GM12801 (cell line): ENCODE data around the gene BAIAP2L1.

Experiments
- TF ChIP-seq, protein P1 (sequence below): IDR thresholded peaks from one replicate; pipeline ENCODE4 v1.5.1; 2011; ENCODE audit warnings: control low read depth; ENCODE audit not compliant: insufficient read length; ENCODE audit errors: extremely low read depth

Gene BAIAP2L1

DNA sequence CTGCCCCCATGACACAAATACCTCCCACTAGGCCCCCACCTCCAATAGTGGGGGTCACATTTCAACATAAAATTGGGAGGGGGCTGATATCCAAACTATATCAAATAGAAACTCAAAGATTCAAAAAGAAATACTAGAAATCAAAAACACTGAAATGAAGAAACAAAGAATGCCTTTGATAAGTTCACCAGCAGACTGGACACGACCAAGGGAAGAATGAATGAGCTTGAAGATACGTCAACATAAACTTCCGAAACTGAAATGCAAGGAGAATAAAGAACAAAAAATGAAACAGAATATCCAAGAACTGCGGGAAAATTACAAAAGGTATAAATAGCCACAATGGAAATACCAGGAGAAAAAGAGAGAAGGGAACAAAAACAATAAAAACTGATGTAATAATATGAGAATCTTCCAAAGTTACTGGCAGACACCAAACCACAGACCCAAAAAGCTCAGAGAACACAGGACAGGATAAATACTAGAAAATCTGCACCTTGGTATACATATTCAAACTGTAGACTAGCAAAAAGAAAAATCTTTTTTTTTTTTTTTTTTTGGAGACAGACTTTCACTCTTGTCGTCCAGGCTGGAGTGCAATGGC lies 69.9 kb downstream of the BAIAP2L1 start:
- TF ChIP-seq, protein P1, sequence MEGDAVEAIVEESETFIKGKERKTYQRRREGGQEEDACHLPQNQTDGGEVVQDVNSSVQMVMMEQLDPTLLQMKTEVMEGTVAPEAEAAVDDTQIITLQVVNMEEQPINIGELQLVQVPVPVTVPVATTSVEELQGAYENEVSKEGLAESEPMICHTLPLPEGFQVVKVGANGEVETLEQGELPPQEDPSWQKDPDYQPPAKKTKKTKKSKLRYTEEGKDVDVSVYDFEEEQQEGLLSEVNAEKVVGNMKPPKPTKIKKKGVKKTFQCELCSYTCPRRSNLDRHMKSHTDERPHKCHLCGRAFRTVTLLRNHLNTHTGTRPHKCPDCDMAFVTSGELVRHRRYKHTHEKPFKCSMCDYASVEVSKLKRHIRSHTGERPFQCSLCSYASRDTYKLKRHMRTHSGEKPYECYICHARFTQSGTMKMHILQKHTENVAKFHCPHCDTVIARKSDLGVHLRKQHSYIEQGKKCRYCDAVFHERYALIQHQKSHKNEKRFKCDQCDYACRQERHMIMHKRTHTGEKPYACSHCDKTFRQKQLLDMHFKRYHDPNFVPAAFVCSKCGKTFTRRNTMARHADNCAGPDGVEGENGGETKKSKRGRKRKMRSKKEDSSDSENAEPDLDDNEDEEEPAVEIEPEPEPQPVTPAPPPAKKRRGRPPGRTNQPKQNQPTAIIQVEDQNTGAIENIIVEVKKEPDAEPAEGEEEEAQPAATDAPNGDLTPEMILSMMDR = no peak

DNA sequence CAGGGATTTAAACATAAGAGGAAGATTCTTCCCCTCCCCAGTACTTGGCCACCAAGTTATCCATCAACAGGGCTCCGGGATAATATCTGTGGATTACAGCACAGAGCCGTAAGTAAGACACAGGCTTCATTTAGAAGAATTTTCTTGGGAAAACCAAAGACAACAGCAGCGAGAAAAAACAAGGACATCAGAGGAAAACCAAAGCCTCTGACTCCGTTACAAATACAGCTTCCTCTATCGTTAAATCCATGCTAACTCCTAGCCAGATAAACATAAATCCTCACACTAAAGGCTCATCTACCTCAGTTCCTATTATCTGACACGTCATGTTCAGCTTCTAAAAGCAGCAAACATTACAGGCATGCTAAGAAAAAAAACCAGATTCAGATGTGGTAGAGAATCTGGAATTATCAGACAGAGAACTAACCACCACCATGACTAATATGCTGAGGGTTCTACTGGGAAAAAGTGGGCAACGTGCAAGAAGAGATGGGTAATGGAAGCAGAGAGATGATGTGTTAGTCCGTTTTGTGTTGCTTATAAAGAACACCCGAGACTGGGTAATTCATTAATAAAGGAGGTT lies 71.0 kb downstream of the BAIAP2L1 start:
- TF ChIP-seq, protein P1 = no peak

DNA sequence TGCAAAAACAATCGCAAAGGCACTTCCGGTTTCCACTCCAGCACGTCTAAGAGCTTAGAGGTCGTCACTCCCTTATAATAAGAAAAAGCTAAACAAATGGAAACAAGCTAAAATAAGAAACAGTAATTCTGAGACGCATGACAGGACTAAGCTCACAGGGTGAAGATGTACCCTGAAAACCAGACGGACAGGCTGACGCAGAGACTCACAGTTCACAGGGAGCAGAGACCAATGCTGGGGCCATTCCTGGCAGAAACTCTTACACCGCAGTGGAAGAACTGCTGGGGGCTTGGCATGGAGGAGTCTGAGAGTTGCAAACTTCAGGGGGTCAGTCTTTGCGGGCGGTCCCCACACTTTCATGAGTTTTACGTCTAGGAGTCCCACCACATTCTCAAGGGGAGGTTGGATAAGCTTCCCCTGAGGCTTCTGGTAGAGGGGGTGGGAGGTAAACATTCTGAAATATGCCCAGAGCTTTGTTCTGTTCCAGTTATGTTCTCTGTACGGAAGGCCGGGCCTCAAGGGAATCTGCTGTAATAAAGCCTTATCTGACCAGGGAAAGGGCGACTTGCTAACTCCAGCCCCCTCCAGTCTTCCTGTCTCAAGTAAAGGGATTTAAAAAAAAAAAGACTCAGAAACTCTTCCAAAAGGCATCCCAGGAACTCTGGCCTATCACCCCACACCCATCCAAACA lies 71.6 kb downstream of the BAIAP2L1 start:
- TF ChIP-seq, protein P1 = no peak

DNA sequence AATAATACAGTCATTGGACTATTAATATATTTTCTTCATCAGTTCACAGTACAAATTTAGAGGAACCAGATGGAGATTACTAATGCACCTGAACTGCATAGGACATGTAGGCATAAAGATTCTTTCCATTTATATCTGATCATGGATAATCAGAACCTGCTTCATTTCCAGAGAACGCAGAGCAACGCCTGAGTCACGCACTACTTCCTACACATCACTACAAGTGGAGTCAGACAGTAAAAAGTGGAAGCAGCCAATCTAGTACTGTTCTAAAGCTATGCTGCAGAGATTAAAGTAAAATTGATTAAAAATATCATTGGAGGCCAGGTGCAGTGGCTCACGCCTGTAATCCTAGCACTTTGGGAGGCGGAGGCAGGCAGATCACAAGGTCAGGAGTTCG lies 76.1 kb downstream of the BAIAP2L1 start:
- TF ChIP-seq, protein P1 = no peak

DNA sequence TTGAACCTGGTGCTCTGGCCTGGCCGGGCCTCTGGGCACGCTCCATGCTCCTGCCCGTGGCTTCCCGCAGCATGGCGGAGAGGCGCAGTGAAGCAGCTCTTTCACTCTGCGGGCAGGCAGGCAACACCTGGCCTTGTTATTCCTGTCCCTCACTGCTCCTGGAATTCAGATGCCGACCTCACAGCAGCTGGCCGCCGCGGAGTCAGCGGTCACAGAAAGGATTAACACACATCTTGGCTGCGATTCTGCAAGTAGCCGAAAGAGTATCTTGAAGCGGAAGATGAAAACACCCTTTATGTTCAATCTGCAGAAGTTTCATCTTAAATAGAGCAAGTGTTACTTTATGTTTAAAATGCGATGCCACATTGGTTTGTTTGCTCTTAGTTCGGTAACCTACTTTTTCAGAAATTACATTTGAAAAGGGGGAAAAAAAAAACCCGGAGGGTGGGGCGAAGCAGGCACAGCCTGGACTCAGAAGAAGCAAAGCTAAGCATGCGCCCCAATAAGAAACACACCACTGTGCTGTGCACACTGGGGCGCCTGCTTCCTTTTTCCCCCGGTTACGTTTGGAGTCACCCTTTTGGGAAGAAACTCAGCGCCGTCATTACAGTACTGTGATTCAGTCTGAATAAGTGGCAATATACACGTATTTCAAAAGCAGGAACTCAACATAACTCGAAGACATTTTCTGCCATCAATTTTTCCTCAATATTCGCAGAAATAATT lies 77.1 kb downstream of the BAIAP2L1 start:
- TF ChIP-seq, protein P1 = no peak

DNA sequence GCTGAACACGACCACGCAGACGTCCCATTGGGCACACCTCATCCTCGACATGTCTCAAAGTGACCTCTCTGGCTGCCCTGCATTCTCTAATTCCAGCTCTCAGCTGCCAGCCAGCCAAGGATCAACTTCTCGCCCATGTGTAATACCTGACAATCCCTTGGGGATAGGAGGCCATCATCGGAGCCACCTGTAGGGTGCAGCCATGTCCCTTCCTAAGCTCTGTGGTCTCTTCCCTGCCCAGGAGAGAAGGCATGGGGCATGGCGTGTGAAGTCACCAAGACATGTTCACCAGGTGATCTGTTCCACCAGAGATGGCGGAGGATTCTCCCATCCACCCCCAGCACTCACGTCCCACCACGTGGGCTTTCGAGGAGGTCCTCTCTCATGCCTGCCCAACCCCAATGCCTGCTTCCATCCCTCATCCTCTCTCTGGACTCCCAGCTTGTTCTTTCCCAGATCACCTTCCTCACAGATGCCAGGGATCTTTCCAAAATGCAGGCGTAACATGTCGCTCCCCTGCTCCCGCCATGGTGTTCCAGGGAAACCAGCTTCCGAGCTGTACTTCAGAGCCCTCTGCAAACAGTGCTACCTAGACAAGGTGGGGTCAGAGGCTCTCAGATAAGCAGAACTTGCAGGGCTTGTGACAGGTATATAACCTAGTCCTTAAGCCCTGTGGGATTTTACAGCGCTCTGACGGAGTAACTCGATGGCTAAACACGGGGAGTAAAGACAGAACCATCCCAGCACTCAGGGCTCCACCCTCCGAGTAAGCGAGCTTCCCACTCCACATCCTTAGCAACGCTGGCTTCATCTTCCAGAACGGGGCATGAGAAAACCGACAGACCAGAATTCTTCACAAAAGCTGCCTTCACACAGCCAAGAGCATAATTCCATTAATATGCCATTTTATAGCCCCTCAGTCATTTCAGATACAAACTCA lies 78.3 kb downstream of the BAIAP2L1 start:
- TF ChIP-seq, protein P1 = no peak

DNA sequence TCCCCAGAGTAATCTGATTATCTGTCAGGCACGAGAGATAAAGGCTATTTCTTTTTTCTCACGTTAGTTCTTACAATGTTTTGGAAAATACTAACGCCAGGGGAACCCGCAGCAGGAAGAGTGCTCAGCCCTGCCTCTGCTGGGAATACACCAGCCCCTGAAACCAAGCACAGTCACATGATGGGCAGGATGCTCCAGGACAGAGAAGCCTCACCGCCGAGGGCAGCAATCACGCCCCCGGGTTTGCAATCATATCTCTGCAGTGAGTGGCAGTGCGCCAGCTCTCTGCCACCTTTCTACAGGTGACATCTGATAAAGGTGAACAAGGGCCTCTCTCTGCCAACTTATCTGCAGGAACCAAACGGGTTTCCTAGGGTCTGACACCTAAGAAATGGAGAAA lies 79.6 kb downstream of the BAIAP2L1 start:
- TF ChIP-seq, protein P1 = no peak
